ENCODE data around the gene DRC3.

DNA sequence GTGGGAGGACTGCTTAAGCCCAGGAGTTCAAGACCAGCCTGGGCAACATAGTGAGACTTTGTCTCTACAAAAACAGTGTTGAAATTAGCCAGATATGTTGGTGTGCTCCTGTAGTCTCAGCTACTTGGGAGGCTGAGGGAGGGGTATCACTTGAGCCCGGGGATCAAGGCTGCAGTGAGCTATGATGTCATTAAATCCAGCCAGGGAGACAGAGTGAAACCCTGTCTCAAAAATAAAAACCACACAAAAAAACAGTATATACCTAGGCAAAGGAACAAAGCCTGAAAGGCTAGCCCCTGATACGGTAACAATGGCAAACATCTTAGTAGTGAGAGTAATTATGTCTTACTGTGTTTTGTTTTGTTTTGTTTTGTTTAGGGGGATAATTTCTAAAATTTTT lies 38.4 kb upstream of the DRC3 start:
- TF ChIP-seq, protein P1, sequence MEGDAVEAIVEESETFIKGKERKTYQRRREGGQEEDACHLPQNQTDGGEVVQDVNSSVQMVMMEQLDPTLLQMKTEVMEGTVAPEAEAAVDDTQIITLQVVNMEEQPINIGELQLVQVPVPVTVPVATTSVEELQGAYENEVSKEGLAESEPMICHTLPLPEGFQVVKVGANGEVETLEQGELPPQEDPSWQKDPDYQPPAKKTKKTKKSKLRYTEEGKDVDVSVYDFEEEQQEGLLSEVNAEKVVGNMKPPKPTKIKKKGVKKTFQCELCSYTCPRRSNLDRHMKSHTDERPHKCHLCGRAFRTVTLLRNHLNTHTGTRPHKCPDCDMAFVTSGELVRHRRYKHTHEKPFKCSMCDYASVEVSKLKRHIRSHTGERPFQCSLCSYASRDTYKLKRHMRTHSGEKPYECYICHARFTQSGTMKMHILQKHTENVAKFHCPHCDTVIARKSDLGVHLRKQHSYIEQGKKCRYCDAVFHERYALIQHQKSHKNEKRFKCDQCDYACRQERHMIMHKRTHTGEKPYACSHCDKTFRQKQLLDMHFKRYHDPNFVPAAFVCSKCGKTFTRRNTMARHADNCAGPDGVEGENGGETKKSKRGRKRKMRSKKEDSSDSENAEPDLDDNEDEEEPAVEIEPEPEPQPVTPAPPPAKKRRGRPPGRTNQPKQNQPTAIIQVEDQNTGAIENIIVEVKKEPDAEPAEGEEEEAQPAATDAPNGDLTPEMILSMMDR (conservative IDR thresholded peaks at IDR 0.05; ENCODE audit: low read length): no peak
- no peak for TF ChIP-seq EZH2phosphoT487 (IDR thresholded peaks at IDR 0.05; ENCODE audit: borderline replicate concordance)

Measured in Loucy (cell line).